ENCODE data around the gene CPHXL.

CPHXL gene

DNA sequence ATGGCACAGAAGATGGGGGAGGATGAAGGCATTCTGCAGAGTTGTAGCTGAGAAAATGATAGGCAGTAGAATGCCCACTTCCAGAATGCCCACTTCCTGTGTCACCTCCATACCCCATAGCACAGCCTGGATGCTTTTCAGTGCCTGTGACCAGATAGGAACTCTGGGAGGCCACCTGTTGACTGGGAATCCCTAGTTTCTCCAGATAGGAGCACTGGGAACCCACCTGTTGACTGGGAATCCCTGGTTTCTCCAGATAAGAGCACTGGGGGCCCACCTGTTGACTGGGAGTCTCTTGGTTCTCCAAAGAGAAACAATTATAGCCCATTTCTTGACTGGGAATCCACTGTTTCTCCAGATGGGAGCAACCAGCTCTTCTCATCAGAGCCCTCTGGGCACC, 11.6 kb downstream of the CPHXL start:
- no peak for TF ChIP-seq EZH2 (IDR thresholded peaks at IDR 0.05; ENCODE audit: borderline replicate concordance, low read length)
- TF ChIP-seq, protein P1, sequence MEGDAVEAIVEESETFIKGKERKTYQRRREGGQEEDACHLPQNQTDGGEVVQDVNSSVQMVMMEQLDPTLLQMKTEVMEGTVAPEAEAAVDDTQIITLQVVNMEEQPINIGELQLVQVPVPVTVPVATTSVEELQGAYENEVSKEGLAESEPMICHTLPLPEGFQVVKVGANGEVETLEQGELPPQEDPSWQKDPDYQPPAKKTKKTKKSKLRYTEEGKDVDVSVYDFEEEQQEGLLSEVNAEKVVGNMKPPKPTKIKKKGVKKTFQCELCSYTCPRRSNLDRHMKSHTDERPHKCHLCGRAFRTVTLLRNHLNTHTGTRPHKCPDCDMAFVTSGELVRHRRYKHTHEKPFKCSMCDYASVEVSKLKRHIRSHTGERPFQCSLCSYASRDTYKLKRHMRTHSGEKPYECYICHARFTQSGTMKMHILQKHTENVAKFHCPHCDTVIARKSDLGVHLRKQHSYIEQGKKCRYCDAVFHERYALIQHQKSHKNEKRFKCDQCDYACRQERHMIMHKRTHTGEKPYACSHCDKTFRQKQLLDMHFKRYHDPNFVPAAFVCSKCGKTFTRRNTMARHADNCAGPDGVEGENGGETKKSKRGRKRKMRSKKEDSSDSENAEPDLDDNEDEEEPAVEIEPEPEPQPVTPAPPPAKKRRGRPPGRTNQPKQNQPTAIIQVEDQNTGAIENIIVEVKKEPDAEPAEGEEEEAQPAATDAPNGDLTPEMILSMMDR (IDR thresholded peaks at IDR 0.05; ENCODE audit: low read length) = no peak
- peaks cover 10% of the 10 kb centered on the region; the same call in 1 of the 2 replicates for H3K9me3 ChIP-seq (ENCODE audit: low read length)
- H2AFZ ChIP-seq (ENCODE audit: low read length) = no peak overlapping the region

GRCh38 chr16:75710344-75710743, 15.9 kb downstream of the CPHXL start:
- Histone ChIP-seq H4K20me1 (ENCODE audit: insufficient read depth, low read length) (no peaks in the 10 kb centered on the region), H3K4me2 (ENCODE audit: low read length) (no peak overlapping the region), H3K4me3 (ENCODE audit: low read depth, low read length, poor library complexity, severe bottlenecking) (no peak overlapping the region), H3K79me2 (ENCODE audit: insufficient read depth, low read length) (no peaks in the 10 kb centered on the region), H3K4me1 (ENCODE audit: insufficient read depth, low read length, severe bottlenecking) (no peaks in the 10 kb centered on the region), H3K36me3 (ENCODE audit: insufficient read depth, low read length) (no peaks in the 10 kb centered on the region; the same call in 1 of the 2 replicates), H3K27ac (ENCODE audit: low read depth, low read length, poor library complexity, severe bottlenecking) (no peak overlapping the region), H3K9ac (ENCODE audit: low read length) (no peak overlapping the region), H2AFZ (ENCODE audit: low read length) (no peak overlapping the region), H3K27me3 (ENCODE audit: insufficient read depth, low read length) (no peaks in the 10 kb centered on the region), H3K9me2 (ENCODE audit: low read depth, low read length) (no peaks in the 10 kb centered on the region), H3K9me3 (ENCODE audit: low read length) (peaks cover 19% of the 10 kb centered on the region; the same call in 1 of the 2 replicates), H3F3A (ENCODE audit: insufficient read depth, low read length) (no peaks in the 10 kb centered on the region)
- TF ChIP-seq EZH2 (IDR thresholded peaks at IDR 0.05; ENCODE audit: borderline replicate concordance, low read length) = no peak
- TF ChIP-seq, protein P1 (IDR thresholded peaks at IDR 0.05; ENCODE audit: low read length) = no peak

More for the DNA sequence above, 11.6 kb downstream of the CPHXL start:
- Histone ChIP-seq H3F3A (ENCODE audit: insufficient read depth, low read length) (no peaks in the 10 kb centered on the region), H3K27ac (ENCODE audit: low read depth, low read length, poor library complexity, severe bottlenecking) (no peak overlapping the region), H3K4me1 (ENCODE audit: insufficient read depth, low read length, severe bottlenecking) (no peaks in the 10 kb centered on the region), H3K9me2 (ENCODE audit: low read depth, low read length) (no peaks in the 10 kb centered on the region), H3K36me3 (ENCODE audit: insufficient read depth, low read length) (no peaks in the 10 kb centered on the region; the same call in 1 of the 2 replicates), H3K4me2 (ENCODE audit: low read length) (no peak overlapping the region), H3K4me3 (ENCODE audit: low read depth, low read length, poor library complexity, severe bottlenecking) (no peak overlapping the region), H4K20me1 (ENCODE audit: insufficient read depth, low read length) (no peaks in the 10 kb centered on the region), H3K79me2 (ENCODE audit: insufficient read depth, low read length) (no peaks in the 10 kb centered on the region), H3K9ac (ENCODE audit: low read length) (no peak overlapping the region), H3K27me3 (ENCODE audit: insufficient read depth, low read length) (no peaks in the 10 kb centered on the region)

DNA sequence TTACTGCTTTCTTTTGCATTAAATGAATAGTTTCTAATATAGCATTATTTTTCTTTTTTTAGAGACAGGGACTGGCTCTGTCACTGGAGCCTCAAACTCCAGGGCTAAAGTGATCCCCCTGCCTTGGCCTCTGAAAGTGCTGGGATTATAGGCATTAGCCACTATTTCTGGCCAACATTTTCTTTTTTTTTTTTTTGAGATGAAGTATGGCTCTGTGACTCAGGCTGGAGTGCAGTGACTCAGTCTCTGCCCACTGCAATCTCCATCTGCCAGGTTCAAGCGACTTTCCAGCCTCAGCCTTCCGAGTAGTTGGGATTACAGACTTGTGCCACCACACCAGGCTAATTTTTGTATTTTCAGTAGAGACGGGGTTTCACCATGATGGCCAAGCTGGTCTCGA, 23.0 kb downstream of the CPHXL start:
- Histone ChIP-seq H3K9me3 (ENCODE audit: low read length) (no peaks in the 10 kb centered on the region), H3K27ac (ENCODE audit: low read depth, low read length, poor library complexity, severe bottlenecking) (no peak overlapping the region), H3K4me3 (ENCODE audit: low read depth, low read length, poor library complexity, severe bottlenecking) (no peak overlapping the region), H4K20me1 (ENCODE audit: insufficient read depth, low read length) (no peaks in the 10 kb centered on the region), H3K9ac (ENCODE audit: low read length) (no peak overlapping the region), H3K27me3 (ENCODE audit: insufficient read depth, low read length) (no peaks in the 10 kb centered on the region), H3K36me3 (ENCODE audit: insufficient read depth, low read length) (no peaks in the 10 kb centered on the region), H3K79me2 (ENCODE audit: insufficient read depth, low read length) (no peaks in the 10 kb centered on the region), H3F3A (ENCODE audit: insufficient read depth, low read length) (no peaks in the 10 kb centered on the region), H2AFZ (ENCODE audit: low read length) (no peak overlapping the region), H3K4me1 (ENCODE audit: insufficient read depth, low read length, severe bottlenecking) (no peaks in the 10 kb centered on the region), H3K9me2 (ENCODE audit: low read depth, low read length) (no peaks in the 10 kb centered on the region), H3K4me2 (ENCODE audit: low read length) (no peak overlapping the region)
- no peak for TF ChIP-seq EZH2 (IDR thresholded peaks at IDR 0.05; ENCODE audit: borderline replicate concordance, low read length)
- TF ChIP-seq, protein P1 (IDR thresholded peaks at IDR 0.05; ENCODE audit: low read length) = no peak

Data from OCI-LY1 (cell line).